HG03095 (cell line): Measurements from ENCODE around the gene ATP5PO.

ENCODE experiments used
- ATAC-seq: cut with Tn5 transposase; IDR thresholded peaks from one replicate; pipeline ENCODE4 v1.9.1; 2021; ENCODE audit warnings: moderate library complexity; ENCODE audit not compliant: unreplicated experiment

ATP5PO gene

DNA sequence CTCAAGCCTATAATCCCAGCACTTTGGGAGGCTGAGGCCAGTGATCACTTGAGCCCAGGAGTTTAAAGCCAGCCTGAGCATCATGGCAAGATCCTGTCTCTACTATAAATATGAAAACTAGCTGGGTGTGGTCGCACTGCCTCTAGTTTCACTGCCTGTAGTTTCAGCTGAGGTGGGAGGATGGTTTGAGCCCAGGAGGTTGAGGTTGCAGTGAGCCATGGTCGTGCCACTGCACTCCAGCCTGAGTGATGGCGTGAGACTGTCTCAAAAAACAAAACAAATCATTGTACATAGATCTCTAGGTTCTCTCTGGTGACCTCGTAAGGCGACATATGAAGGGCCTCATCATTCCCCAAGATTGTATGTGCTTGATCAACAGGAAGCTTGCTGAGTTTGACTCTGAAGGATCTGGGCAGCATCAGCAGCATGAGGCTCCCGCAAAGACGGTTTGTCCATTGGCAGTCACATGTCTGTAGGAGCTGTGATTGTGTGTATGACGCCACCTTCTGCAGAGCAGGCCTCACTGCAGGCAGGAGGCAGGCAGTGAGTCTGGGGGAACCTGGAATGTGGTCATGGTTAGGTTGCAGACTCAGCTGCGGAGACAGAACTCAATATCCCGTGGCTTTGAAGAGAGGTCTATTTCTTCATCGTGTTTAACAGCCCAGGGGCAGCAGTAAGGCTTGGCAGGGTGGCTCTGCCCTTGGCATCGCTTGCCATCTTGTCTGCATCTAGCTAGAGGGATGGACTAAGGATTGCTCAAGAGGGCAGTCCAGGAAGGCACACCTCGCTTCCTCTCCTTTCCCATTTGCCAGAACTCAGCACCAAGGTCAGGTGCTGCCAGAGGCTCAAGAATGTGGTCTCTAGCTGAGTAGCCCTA is 14.0 kb downstream of the ATP5PO start:
- ATAC-seq, result no peak

DNA sequence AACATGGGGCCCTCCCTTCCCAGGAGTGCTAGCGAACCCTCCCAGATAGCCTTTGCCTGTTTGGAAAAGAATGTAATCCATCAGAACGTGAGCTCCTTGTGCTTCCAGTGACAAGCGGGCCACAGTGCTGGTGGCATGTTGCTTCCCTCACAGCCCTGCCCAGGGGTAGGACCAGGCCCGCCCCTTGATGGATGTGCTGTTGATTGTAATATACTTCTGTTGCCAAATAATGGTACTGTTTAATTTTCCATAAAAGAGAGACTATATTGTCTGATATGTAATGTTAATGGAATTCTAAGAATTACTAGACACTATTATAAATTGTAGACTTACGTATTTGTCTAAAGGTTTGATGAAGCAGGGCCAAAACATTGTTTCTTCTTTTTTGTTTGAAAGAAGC is 16.4 kb downstream of the ATP5PO start:
- ATAC-seq, result no peak

DNA sequence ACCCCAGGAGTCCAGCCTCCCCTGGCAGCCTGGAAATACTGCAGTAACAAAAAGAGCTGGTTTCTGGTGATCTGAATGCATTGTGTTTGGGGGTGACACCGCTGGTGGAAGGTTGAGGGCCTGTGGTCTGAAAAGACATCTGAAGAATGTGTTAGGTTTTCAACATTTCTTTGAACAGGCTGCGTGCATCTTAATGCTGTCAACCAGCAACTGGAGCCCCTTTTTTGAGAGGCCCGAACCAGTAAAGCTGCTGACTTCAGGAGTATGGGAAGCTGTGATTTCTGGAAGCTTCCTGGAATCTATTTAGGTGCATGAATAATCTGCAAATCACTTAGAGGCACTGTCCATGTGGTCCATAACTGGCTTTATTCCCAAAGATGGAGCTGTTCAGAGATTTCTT is 17.0 kb downstream of the ATP5PO start:
- no peak for ATAC-seq

DNA sequence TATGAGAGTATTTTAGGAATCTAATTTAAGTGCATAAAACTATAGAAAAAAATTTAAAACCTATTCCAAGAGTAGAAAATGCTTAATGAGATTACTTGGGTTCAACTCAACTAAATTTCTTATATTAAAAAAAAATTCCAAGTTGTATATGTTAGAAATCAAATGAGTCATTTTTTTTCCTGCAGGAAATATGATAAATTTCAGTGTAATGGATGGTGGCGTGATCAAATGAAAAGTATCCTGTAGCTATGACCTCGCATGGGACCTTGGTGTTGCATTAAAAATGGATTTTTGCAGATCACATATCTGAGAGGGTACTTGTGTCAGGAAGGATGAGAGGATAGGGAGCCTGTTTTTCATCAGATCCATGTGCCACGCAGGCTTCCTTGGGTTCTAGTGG is 17.9 kb downstream of the ATP5PO start:
- no peak for ATAC-seq

DNA sequence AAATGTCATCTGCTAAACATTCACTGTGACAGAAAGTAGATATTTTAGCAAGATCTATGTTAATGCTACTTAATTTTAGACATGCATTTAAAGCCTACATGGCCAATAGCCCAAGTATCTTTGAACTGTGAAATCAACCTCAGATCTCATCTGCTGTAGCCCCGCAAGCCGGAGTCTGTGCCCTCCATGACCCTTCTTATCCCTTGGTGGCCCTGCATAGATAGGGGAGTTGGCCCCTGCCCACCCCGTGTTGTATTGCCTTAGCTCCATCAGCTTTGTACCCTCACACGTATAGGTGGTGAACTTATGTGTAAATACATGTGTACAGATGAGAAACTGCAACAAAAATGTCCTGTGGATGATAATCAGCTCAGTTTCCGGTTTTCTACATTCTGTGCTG is 18.5 kb downstream of the ATP5PO start:
- ATAC-seq, result no peak

DNA sequence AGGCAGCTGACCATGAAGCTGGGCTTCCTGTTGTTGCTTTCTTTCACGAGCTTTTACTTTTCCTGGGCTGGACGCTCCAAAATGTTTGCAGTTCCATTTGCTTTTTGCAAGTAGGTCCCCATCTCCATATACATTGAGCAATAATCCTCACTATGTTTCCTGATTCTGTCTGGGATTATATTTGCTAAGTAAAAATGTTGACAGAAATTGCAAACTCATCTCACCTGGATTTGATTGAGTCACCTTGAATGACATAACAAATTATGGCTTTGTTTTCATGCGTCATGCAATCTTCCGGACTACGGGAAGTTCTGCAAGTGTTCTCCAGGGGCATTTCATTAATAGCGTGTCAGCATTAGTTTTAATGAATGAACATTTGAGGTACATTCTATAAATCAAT is 18.9 kb downstream of the ATP5PO start:
- ATAC-seq, result no peak

DNA sequence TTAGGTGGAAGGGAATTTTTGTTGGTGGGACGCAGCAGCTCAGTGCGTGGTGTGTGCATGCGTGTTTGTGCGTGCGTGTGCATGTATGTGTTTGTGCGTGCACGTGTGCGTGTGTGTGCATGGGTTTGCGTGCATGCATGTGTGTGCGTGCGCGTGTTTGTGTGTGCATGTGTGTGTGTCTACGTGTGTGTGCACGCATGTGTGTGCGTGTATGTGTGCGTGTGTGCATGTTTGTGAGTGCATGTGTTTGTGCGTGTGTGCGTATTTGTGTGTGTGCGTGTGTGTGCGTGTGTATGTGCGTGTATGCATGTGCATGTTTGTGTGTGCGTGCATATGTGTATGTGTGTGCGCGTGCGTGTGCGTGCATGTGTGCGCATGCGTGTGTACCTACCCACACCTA is 20.2 kb downstream of the ATP5PO start:
- ATAC-seq, result no peak

DNA sequence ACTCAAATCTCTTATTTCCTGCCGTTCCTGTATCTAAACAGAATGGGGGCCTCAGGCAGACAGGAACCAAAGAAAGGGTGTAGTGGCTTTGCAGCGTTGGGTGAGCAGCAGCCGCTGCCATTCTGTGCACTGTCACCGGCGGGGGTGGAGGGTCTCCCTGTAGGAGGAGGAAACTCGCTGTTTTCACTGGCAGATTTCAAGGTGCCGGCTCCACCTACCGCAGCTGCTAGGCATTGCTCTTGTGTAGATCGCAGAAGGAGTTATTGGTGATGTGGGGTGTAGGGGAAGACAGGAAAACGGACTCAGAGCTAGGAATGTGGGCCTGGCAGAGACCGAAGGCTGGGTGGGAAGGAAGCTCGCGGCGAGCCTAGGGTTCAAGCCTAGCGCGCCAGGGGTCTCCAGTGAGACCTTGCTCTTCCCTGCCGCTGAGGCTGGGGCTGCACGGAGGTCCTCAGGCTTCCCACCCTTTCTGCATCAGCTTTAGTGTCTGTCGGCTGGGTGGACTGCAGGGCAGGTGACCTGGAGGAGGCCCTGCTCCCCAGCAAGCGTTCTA is 20.8 kb downstream of the ATP5PO start:
- no peak for ATAC-seq

DNA sequence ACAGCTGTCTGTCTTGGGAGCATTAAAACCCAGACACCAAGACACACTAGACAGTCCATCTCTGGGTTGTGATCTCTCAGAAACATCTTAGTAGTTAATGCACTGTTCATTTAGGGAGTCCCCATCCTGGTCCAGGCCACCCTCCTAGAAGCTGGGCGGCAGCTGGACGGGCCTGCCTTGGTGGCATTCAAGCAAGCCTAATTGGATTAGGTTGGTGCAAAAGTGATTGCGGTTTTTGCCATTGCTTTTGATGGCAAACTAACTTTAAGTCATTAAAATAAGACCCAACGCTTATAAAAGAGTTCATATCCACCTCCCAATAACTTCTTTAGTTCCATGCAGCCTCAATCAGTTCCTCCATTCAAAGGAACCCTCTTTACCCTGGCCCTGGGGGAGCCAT is 21.7 kb downstream of the ATP5PO start:
- ATAC-seq, result no peak

DNA sequence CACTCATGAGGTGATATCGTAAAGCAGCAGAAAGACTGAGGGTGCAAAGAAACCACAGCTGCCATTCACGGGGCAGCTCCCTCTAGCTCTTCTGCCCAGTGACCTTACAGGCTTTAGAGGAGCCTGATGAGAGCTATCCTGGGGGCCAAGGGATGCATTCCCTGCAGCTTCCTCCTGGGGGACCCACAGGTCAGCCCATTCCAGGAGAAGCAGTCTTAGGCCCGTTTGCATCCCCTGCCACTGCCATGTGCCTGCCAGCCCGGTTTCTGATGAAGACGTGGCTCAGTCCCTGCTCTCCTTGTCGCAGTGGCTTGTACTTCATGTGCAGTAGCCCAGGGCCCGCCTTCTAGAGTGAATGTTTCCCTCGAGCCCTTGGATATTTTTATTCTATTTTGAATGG is 22.8 kb downstream of the ATP5PO start:
- ATAC-seq, result no peak

DNA sequence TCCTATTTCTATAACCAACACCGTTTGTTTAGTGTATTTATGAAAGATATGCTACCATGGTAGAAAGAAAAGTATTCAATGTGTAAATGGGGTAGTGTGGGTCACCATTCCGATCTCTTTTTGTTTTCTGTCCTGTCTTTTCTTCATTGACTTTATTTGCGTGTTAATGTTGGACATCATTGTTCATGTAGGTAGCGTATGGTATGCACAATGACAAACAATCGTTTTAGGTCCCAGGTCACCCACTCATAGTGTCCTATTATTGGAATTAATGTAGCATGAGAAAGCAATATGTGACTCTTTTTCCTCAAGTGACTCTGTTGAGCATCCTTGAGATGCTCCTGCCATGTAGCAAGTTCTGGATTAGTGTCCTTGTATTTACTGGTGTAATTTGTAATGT is 25.4 kb downstream of the ATP5PO start:
- ATAC-seq, result no peak

DNA sequence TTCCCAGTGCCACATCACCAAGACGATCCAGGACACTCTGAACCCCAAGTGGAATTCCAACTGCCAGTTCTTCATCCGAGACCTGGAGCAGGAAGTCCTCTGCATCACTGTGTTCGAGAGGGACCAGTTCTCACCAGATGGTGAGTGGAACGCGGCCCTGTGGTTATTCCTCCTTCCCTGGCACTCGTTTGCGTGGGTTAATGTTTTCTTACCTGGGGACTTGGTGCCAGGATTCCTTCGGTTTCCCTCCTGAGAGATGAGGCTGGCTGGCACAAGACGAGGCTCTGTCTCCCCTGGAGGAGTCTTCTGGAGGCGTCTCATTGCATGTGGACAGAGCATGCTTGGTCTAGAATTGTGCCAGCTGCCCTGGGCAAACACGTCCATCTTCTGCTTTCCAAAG is 29.3 kb downstream of the ATP5PO start:
- ATAC-seq, result no peak

DNA sequence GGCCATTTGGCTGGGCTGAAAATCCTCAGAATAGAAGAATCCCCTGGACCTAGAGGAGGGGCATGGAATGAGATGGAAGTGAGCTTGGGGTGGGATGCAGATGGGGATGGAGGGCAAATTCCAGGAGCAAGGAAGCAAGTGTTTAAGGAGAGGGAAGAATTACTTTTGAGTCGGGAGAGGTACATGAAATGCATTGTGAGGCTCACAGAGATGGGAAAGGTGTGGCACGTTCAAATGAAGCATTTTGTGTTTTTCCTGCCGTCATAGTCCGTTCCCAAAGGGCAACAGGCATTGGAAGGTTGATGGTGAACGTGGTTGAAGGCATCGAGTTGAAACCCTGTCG is 30.5 kb downstream of the ATP5PO start:
- no peak for ATAC-seq

DNA sequence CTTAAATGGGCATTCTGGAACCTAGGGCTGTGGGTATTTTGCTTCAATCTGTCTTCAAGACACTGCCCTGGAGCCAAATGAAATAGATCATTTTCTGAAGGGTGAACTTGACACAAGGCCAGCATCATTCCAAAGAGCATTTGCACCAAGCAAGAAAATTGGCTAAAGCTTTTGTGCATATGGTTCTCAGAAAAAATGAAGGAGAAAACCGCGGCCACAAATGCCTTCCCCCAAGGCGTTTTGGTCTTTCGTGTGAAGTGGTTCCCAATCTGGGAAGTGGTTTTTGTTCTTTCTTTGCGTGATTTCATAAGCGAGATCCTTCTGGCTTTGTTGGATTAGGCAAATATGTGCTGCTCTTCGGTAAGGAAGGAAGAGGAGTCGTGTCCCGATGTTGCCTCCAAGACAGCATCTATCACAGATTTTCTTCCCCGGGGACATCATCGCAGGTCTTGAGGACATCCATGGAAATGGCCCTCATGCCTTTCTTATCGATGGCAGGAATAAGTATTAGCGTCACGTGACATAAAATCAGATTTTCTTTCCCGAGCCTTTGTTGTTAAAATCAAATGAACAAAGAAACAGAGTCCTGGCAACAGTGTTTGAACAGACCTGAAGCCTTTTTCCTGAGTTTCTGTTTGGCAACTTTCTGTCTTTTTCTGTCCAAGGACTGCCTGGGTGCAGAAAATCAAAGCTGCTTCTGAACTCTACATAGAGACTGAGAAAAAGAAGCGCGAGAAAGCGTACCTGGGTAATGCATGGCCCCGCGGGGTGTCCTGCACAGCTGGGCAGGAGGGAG is 31.0 kb downstream of the ATP5PO start:
- ATAC-seq, result no peak

DNA sequence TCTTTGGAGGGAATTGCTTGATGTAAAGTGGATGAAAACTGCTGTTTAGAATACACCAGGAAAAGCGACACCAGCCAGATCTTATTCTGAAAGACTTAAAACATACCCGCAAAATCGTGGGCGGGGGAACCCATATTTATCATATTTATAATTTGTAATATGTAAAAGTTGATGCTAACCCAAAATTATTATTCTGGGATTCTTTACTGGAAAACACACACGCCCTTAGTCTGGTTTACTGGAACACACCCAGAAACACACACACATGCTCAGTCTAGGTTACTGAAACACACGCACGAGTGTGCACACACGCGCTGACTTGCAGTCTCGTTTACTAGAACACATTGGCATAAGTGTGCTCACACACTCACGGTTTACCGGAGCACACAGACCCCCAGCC is 32.5 kb downstream of the ATP5PO start:
- ATAC-seq, result no peak

DNA sequence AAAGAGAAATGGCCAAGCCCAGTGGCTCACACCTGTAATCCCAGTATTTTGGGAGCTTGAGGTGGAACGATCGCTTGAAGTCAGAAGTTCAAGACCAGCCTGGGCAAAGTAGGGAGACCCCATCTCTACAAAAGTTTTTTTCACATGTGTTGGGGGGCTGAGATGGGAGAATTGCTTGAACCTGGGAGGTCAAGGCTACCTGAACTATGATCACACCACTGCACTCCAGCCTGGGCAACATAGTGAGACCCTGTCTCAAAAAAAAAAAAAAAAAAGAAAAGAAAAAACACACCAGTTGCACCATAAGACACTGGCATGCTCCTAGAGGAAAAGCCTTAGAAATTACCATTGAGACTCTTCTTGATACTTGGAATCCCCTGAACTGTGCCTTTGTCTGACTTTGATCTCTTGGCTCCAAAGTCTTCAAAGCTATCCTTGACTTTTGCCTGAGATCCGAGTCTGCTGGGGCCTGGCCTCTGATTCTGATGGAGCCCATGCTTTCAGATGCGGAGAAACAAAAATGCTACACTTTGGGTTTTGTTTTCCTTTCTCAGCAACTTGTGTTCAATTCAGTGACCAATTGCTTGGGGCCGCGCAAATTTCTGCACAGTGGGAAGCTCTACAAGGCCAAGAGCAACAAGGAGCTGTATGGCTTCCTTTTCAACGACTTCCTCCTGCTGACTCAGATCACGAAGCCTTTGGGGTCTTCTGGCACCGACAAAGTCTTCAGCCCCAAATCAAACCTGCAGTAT is 33.7 kb downstream of the ATP5PO start:
- no peak for ATAC-seq

DNA sequence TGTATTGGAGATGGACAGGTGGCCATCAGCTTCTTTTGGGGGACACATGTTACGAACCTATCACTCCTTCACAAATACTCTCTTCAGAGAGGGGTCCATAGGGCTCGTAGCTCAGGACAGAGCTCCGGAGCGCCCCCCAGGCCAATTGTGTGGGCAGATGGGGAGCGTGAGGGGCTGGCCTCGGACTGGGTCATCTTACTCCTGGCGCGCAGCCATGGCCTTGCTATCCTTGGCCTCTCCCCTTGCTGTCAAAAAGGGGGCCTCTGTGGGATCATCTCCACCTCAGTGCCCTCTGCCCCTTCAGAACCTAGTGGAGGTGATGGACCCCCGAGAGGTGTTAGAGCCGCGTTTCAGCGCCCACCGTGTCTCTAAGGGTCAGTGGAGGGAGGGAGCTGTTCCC is 35.0 kb downstream of the ATP5PO start:
- ATAC-seq, result no peak

DNA sequence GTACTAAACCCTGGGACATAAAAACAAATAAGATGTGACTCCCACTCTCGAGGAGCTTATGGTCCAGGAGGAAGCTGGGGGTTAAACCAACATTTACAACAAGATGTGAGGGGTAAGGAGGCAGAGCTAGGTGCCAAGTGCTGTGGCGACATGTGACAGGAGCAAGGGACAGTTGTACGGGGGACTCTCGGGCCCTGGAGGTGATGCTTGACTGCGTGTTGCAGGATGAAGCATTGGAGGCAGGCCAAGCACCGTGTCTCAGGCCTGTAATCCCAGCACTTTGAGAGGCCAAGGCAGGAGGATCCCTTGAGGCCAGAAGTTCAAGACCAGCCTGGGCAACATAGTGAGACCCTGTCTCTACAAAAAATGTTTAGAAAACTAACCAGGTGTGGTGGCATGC is 36.8 kb downstream of the ATP5PO start:
- ATAC-seq, result no peak

DNA sequence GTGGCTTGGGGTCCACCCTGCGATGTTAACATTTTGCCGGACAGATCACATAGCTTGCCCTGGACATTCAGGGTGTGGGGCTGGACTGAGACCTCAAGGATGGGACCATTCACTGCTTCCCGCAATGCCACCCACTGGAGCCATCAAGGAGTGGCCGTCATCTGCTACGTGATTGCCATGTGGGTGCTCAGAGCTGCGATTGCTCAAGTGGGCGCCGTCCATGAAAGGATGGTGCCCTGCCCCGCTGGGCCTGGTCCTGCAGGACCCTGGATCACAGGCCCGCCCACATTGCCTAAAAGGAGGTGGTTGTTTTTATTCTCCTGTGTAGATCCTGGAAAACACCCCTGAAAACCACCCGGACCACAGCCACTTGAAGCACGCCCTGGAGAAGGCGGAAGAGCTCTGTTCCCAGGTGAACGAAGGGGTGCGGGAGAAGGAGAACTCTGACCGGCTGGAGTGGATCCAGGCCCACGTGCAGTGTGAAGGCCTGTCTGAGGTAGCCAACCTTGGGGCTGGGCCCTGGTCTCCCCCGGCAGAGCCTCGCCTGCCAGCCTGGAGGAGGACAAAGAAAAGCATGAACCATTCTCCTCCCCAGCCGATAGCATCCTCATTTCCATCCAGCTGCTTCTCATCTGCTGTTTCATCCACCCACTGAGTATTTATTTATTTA is 40.4 kb downstream of the ATP5PO start:
- ATAC-seq, result no peak

DNA sequence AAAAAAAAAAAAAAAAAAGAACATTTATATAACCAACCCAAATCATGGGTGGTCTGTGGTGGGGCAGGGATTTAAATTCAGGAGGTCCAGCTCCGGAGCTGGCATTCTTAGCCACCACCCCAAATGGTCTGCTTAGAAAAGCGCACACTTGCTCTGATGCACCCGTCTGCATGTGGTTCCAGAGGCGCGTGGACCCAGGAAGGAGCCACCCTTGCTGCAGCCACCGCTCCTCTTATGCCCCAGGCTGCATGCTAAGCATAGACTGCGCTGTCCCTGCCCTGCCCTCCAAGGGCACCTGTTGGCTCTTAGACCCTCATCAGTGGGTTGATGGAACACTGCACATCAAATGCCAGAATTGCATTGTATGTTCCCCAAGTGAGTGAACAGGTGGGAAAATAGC is 41.4 kb downstream of the ATP5PO start:
- ATAC-seq, result no peak
